Head of caudate nucleus (tissue), 42 donors: ENCODE data around the gene CBLN4.

Experiments used
- DNase-seq, 42 donors: peaks; one replicate each; pipeline versions ENCODE4 v3.0.0 to v3.0.0-alpha.2; 2020 to 2021; ENCODE audit warnings: mixed read lengths in 7 of 42
- intact Hi-C: fragments of 100-400 bp; cut with DNase I; formaldehyde crosslinking; loops from one replicate; pipeline ENCODE4 v1.15.0; 2022

Gene CBLN4

GRCh38 chr20:55961376-55962330 lies 43.7 kb downstream of the CBLN4 start:
- no peak for DNase-seq
- intact Hi-C loops = no loop called here

DNA sequence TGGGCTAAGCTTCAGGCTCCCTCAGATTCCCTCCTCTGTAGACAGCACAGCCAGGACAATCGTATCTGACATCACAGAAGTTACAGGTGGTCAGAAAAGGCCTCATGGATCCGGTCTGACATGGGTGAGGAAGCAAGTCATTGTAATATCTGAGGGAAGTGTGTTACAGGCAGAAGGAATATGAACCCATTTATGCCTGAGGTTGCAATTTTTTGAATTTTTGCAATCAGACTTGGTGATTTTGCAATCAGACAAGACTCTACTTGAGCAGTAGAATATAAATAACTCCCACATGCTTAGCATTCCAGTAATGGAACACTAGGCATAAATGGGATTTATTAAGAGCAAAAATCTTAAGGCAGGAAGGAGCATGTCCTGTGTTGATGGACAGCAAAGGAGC lies 52.1 kb downstream of the CBLN4 start:
- intact Hi-C loops = no loop called here
- no peak for DNase-seq

- no peak for DNase-seq
- intact Hi-C loops = no loop called here
Measured at GRCh38 chr20:55947701-55948100, 57.6 kb downstream of the CBLN4 start.
